Esophagus (tissue), 2 donors: ENCODE data around the gene LIPT2. TPM values are rescaled to one million over a fixed set of nuclear protein-coding genes. Genes with fewer than 3 reads are reported as not detected.

Experiments
- H3K27ac ChIP-seq, 2 donors: one replicate each; pipeline ENCODE4 v1.5.1; 2013; ENCODE audit warnings: low read depth in 2 of 2, mild to moderate bottlenecking in 2 of 2, inconsistent platforms in 1 of 2, low read length in 1 of 2, moderate library complexity in 1 of 2
- H3K27me3 ChIP-seq, 2 donors: one replicate each; pipeline ENCODE4 v1.6.1; 2013; ENCODE audit warnings: low read length in 2 of 2, control low read depth in 1 of 2, mild to moderate bottlenecking in 1 of 2; ENCODE audit not compliant: insufficient read depth in 2 of 2, control insufficient read depth in 1 of 2
- H3K36me3 ChIP-seq, 2 donors: one replicate each; pipeline ENCODE4 v1.6.1; 2013; ENCODE audit warnings: low read length in 1 of 2; ENCODE audit not compliant: control insufficient read depth in 2 of 2, insufficient read depth in 2 of 2
- H3K4me1 ChIP-seq, 2 donors: one replicate each; pipeline ENCODE4 v1.6.1; 2013; ENCODE audit warnings: low read length in 1 of 2; ENCODE audit not compliant: control insufficient read depth in 2 of 2, insufficient read depth in 2 of 2
- H3K4me3 ChIP-seq, 2 donors: one replicate each; pipeline ENCODE4 v1.5.1; 2013; ENCODE audit warnings: low read length in 2 of 2, mild to moderate bottlenecking in 2 of 2, low read depth in 1 of 2, moderate library complexity in 1 of 2
- H3K9me3 ChIP-seq, 2 donors: one replicate each; pipeline ENCODE4 v1.6.1; 2013; ENCODE audit warnings: mild to moderate bottlenecking in 2 of 2, low read depth in 1 of 2, low read length in 1 of 2, moderate library complexity in 1 of 2; ENCODE audit not compliant: control insufficient read depth in 2 of 2, insufficient read depth in 1 of 2
- WGBS, 2 donors: extraction: QIAGEN DNeasy Blood & Tissue Kit; methylation state at CpG; one replicate each; pipeline ENCODE4 v1.1.7; 2013; 5-methylcytosine and 5-hydroxymethylcytosine counted together
- polyA plus RNA-seq, 2 donors: library from polyadenylated mRNA; stranded (reverse); fragments of 200-250 nt; gene quantifications; one replicate each; pipeline ENCODE4 v1.2.3, GENCODE V29; 2013
- donor health status: healthy with polysubstance abuse.
- donor health status: Bipolar disorder and iron deficiency.

LIPT2 gene
- polyA plus RNA-seq, 2 donors = 1.5 to 2.5 TPM

DNA sequence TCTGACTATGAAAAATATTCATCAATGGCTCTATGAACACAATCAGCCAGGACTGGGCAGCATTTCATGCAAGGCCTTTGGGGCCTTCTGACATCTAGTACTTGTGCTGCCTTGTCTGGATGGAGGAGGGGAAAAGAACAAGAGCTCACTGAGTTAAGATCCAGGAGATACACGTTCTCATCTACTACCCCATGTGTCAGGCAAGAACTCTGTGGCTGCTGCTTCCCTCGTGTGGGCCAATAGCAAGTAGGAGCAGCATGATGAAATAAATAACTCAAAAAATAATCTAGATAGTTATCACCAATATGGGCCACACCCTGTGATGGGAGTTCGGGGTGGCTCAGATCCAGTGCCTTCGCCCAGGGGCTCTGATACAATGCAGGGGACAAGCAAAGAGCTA is 33.5 kb downstream of the LIPT2 start:
- WGBS, 2 donors = 73 to 74% methylated on average over 4 of the region's 4 CpGs
- H3K9me3 ChIP-seq = no peaks in the 10 kb centered on the region
- H3K4me1 ChIP-seq = peaks cover 0 to 4% of the 10 kb centered on the region in 2 donors
- no peak overlapping the region for H3K4me3 ChIP-seq
- no peak overlapping the region for H3K27ac ChIP-seq
- H3K36me3 ChIP-seq = no peaks in the 10 kb centered on the region
- H3K27me3 ChIP-seq = no peaks in the 10 kb centered on the region

DNA sequence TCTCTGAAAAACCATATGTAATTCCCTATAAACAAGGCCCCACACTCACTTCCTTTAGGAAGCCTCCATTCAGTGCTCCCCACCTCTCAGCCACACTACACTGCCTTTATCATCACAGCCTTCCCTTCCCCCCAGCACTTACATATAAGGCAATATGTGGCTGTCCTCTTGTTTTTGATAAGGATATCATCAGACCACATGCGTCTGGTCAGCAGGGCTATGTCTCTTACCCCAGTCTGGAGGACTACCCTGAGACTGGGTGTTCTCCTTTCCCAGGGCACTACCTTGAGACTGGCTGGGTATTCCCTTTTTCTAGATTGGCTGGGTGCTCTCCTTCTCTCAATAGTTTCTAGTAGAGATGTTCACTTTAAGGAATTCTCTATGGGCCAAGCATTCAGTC is 33.9 kb downstream of the LIPT2 start:
- no peak overlapping the region for H3K4me3 ChIP-seq
- WGBS, 2 donors = 2 to 10% methylated on average over 1 of the region's 1 CpG
- no peaks in the 10 kb centered on the region for H3K36me3 ChIP-seq
- H3K27ac ChIP-seq = no peak overlapping the region
- H3K4me1 ChIP-seq = peaks cover 0 to 4% of the 10 kb centered on the region in 2 donors
- H3K27me3 ChIP-seq = no peaks in the 10 kb centered on the region
- H3K9me3 ChIP-seq = no peaks in the 10 kb centered on the region

DNA sequence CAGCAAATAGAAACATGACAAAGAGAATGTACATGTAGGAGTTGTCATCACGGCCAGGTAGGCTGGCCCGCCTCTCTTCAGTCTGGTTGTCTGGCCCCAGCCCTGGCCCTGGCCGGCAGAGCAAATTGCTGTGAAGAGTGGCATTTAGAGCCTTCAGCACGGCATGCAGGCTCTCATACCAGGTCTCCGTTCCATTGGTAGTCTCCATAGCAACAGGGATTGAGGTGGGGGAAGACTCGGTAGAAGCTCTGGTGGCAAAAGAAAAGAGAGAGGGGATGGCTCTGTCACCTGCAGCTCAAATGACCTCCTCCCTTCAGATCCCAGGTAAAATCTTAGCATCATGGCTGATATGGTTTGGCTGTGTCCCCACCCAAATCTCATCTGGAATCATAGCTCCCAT is 36.2 kb downstream of the LIPT2 start:
- H3K36me3 ChIP-seq = no peaks in the 10 kb centered on the region
- no peak overlapping the region for H3K27ac ChIP-seq
- H3K27me3 ChIP-seq = no peaks in the 10 kb centered on the region
- peaks cover 0 to 4% of the 10 kb centered on the region in 2 donors for H3K4me1 ChIP-seq
- 82 to 91% methylated on average over 5 to 6 of the region's 6 CpGs for WGBS, 2 donors
- H3K4me3 ChIP-seq = no peak overlapping the region
- H3K9me3 ChIP-seq = no peaks in the 10 kb centered on the region

GRCh38 chr11:74453373-74453975 is 40.0 kb downstream of the LIPT2 start:
- no peak overlapping the region for H3K27ac ChIP-seq
- no peaks in the 10 kb centered on the region for H3K9me3 ChIP-seq
- WGBS, 2 donors = 35 to 36% methylated on average over 10 of the region's 10 CpGs
- peaks cover 0 to 2% of the 10 kb centered on the region in 2 donors for H3K4me1 ChIP-seq
- H3K4me3 ChIP-seq = no peak overlapping the region
- no peaks in the 10 kb centered on the region for H3K27me3 ChIP-seq
- no peaks in the 10 kb centered on the region for H3K36me3 ChIP-seq

GRCh38 chr11:74452366-74452765 is 41.2 kb downstream of the LIPT2 start:
- WGBS, 2 donors = 78 to 79% methylated on average over 3 of the region's 3 CpGs
- no peaks in the 10 kb centered on the region for H3K4me1 ChIP-seq
- no peaks in the 10 kb centered on the region for H3K36me3 ChIP-seq
- H3K9me3 ChIP-seq = no peaks in the 10 kb centered on the region
- H3K27me3 ChIP-seq = no peaks in the 10 kb centered on the region
- H3K27ac ChIP-seq = no peak overlapping the region
- H3K4me3 ChIP-seq = no peak overlapping the region

DNA sequence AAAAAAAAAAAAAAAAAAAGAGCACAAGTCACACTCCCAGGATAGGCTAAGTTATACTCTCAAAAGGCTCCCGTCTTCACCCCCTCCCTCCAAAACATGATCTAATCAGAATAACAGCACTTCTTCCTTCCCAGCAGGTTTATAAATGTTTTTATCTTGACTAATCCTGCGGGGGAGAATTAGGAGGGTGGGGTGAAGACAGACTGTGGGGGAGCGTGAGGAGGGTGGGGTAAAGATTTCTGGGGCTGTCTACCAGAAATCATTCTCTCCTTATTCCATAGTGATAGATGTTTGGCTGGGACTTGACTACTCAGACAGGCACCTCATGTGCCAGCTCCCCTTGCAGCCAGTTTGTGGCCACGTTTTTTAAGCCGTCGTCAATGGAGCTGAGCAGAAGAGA is 43.2 kb downstream of the LIPT2 start:
- Histone ChIP-seq H3K4me1 (no peaks in the 10 kb centered on the region), H3K4me3 (no peak overlapping the region), H3K27ac (no peak overlapping the region), H3K36me3 (no peaks in the 10 kb centered on the region), H3K27me3 (no peaks in the 10 kb centered on the region), H3K9me3 (no peaks in the 10 kb centered on the region)
- WGBS, 2 donors = 79 to 80% methylated on average over 6 of the region's 6 CpGs

DNA sequence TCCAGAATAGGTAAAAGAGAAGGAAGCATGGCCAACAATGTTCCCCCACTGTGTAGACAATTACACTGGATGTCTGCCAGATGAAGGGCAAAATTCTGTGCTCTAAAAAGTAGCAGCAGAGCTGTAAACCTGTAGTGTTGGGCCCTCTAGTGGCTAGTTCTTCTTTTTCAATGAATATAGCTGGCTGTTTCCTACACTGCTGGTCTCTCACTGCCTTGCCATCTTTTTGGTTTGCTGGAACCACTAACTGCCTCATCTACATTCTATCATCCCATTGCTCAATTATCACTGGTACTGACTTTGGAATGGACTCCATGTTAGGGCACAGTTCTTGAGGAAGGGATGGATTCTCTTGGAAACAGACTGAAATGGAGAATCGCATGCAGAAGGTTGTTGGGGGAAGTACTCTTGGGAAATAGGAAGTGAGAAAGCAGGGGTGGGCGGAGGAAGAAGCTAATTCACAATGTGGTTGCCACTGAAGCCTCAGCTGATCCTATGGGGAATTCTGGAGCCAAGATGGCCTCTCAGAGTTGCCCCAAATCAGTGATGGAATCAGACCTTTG is 44.1 kb downstream of the LIPT2 start:
- Histone ChIP-seq H3K36me3 (no peaks in the 10 kb centered on the region), H3K9me3 (no peaks in the 10 kb centered on the region), H3K27me3 (no peaks in the 10 kb centered on the region), H3K4me1 (peaks cover 0 to under 1% of the 10 kb centered on the region in 2 donors), H3K4me3 (no peak overlapping the region), H3K27ac (no peak overlapping the region)
- WGBS, 2 donors = 68 to 69% methylated on average over 2 of the region's 2 CpGs

GRCh38 chr11:74447720-74448119 is 45.8 kb downstream of the LIPT2 start:
- Histone ChIP-seq H3K36me3 (no peaks in the 10 kb centered on the region), H3K4me3 (no peak overlapping the region), H3K4me1 (peaks cover 0 to 2% of the 10 kb centered on the region in 2 donors), H3K27me3 (no peaks in the 10 kb centered on the region), H3K27ac (no peak overlapping the region), H3K9me3 (no peaks in the 10 kb centered on the region)

DNA sequence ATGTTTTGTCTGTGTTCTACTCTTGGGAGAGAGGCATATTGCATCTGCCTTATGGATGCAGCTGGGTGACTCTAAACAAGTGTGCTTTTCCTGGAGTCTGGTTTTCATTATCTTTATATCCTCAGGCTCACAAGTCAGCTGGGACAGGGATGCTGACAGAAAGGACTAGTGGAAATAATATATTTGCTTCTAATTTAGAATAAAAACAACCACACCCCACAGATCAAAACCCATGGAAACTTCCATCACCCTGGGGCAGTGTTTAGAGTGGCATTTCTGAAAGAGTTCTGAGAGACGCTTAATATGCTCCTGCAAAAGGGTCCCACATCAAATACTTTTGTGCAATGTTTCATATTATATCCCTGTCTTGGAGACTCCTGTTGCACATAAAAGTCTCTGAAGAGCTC is 47.0 kb downstream of the LIPT2 start:
- H3K27ac ChIP-seq = no peak overlapping the region
- no peaks in the 10 kb centered on the region for H3K9me3 ChIP-seq
- H3K27me3 ChIP-seq = no peaks in the 10 kb centered on the region
- no peak overlapping the region for H3K4me3 ChIP-seq
- H3K4me1 ChIP-seq = peaks cover 0 to 2% of the 10 kb centered on the region in 2 donors
- no peaks in the 10 kb centered on the region for H3K36me3 ChIP-seq
- WGBS, 2 donors = 56 to 79% methylated on average over 1 of the region's 1 CpG

DNA sequence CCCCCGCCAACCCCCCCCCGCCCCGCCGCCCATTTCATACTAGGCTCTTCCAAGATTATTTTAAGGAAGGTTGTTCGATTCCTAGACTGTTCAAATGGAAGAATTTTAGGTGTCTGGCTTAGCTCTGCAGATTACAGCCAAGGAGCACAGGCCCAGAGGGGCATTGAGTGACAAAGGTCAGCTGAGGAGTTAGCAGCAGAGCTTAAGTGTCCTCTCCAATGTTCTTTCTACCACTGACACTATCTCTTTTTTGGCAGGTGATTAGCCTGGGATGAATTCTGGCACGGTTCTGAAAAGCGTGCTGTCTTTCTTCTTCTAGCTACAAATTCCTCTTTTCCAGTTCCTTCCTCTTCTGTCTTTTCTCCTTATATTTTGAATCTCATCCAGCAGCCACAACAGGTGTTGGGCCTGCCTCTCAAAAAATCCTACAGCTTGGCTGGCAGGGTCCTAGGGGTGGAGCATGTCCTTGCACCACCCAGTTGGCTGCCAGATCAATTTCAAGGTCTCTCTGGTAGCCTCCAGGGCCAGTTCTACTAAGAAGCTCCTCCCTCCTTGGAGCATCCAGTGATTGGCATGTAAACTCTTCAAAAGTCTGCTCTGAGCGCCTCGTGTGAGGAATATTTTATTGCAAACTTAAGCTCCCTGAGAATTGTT is 49.2 kb downstream of the LIPT2 start:
- Histone ChIP-seq H3K27me3 (no peaks in the 10 kb centered on the region), H3K4me3 (no peak overlapping the region), H3K27ac (no peak overlapping the region), H3K36me3 (no peaks in the 10 kb centered on the region), H3K4me1 (peaks cover 0 to 2% of the 10 kb centered on the region in 2 donors), H3K9me3 (no peaks in the 10 kb centered on the region)
- WGBS, 2 donors = 59 to 62% methylated on average over 9 of the region's 9 CpGs
